WERI-Rb-1 (cell line): ENCODE data around the gene CCZ1.
"Not testable (repeated sequence)": the region's sequence is repeated elsewhere in the genome, so short reads cannot be mapped to it uniquely, and the experiment has no call there.

Experiments
- DNase-seq: peaks from one replicate; pipeline ENCODE4 v3.0.0-alpha.2; 2020
- H3K27ac ChIP-seq: fragments of 250-450 bp; sonication (Bioruptor Pico); 2 replicates; pipeline ENCODE4 v1.5.1; 2020; ENCODE audit warnings: mild to moderate bottlenecking, moderate library complexity
- H3K27me3 ChIP-seq: fragments of 250-450 bp; sonication (Bioruptor Pico); 2 replicates; pipeline ENCODE4 v1.5.1; 2021; ENCODE audit warnings: mild to moderate bottlenecking, low read depth, moderate library complexity; ENCODE audit not compliant: insufficient read depth, severe bottlenecking
- H3K36me3 ChIP-seq: fragments of 250-450 bp; sonication (Bioruptor Pico); 2 replicates; pipeline ENCODE4 v1.5.1; 2020; ENCODE audit warnings: mild to moderate bottlenecking, moderate library complexity
- H3K4me3 ChIP-seq: 2 replicates; pipeline ENCODE4 v1.5.1; 2011; ENCODE audit warnings: low read depth, mild to moderate bottlenecking, control low read depth, low read length
- H3K9me3 ChIP-seq: fragments of 250-450 bp; sonication (Bioruptor Pico); 2 replicates; pipeline ENCODE4 v1.5.1; 2021; ENCODE audit warnings: mild to moderate bottlenecking, moderate library complexity; ENCODE audit not compliant: severe bottlenecking
- CTCF ChIP-seq: IDR thresholded peaks from 2 replicates; pipeline ENCODE4 v1.5.1; 2011; ENCODE audit warnings: low read depth, mild to moderate bottlenecking, control low read depth, inconsistent platforms, low read length

Gene CCZ1

DNA sequence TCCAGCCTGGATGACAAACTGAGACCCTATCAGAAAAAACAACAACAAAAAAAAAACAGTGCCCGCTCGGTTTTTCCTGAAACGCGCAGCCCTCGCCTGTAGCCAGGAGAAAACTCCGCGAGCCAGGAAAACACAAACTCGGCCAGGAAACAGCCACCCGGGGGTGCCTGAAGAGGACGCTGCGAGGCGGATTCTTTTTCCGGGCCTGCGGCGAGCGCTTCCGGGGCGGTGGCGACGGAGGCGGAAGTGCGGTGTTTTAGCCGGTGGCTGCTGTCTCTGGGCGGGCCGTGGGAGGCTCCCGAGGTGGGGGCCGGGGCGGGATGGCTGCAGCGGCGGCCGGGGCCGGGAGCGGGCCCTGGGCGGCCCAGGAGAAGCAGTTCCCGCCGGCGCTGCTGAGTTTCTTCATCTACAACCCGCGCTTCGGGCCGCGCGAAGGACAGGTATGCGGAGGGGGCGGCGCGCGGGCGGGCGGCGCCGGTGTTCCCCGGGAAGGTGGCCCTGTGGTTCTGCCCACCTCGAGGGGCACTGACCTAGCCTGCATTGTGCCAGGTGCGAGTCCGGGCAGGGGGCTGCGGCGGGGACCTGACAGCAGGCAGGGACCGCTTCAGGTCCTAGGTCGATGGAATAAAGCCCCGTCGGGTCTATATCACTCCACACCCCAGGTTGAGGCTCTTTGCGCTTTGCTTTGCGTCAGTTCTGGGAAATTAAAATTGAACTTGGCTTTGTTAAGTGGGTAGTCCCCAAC lies at the start of gene CCZ1:
Gene CCZ1 (plus strand): TSS at position 254 of the 745 bp plus-strand sequence. CDS start 67 bp downstream, at position 321.
- peak within 1 kb of the TSS; percentile 40 for H3K4me3 ChIP-seq
- not testable (repeated sequence) for H3K36me3 ChIP-seq, H3K9me3 ChIP-seq, H3K27ac ChIP-seq, H3K27me3 ChIP-seq
- peak; percentile 70 for DNase-seq

- Histone ChIP-seq H3K27ac (no peak overlapping the region), H3K27me3 (no peaks in the 10 kb centered on the region), H3K9me3 (no peaks in the 10 kb centered on the region), H3K36me3 (no peaks in the 10 kb centered on the region), H3K4me3 (no peak overlapping the region)
- no peak for DNase-seq
- no peak for TF ChIP-seq CTCF
Observed at GRCh38 chr7:5850944-5851343, 47.6 kb upstream of the CCZ1 start.

- H3K27me3 ChIP-seq = no peaks in the 10 kb centered on the region
- H3K9me3 ChIP-seq = no peaks in the 10 kb centered on the region
- TF ChIP-seq CTCF = no peak
- H3K27ac ChIP-seq = no peak overlapping the region
- DNase-seq = no peak
- no peaks in the 10 kb centered on the region for H3K36me3 ChIP-seq
- no peak overlapping the region for H3K4me3 ChIP-seq
Observed at GRCh38 chr7:5854738-5855137, 43.8 kb upstream of the CCZ1 start.

- not testable (repeated sequence) for H3K9me3 ChIP-seq, H3K27ac ChIP-seq, DNase-seq, H3K36me3 ChIP-seq, H3K27me3 ChIP-seq, H3K4me3 ChIP-seq
Observed at GRCh38 chr7:5857041-5857575, 41.4 kb upstream of the CCZ1 start.

- H3K27ac ChIP-seq, H3K27me3 ChIP-seq, DNase-seq, H3K9me3 ChIP-seq, H3K36me3 ChIP-seq, H3K4me3 ChIP-seq: not testable (repeated sequence)
Observed at GRCh38 chr7:5858494-5858893, 40.0 kb upstream of the CCZ1 start.

GRCh38 chr7:5861281-5861680 lies 37.3 kb upstream of the CCZ1 start:
- H3K27me3 ChIP-seq, H3K36me3 ChIP-seq, H3K4me3 ChIP-seq, H3K9me3 ChIP-seq, DNase-seq, H3K27ac ChIP-seq: not testable (repeated sequence)

DNA sequence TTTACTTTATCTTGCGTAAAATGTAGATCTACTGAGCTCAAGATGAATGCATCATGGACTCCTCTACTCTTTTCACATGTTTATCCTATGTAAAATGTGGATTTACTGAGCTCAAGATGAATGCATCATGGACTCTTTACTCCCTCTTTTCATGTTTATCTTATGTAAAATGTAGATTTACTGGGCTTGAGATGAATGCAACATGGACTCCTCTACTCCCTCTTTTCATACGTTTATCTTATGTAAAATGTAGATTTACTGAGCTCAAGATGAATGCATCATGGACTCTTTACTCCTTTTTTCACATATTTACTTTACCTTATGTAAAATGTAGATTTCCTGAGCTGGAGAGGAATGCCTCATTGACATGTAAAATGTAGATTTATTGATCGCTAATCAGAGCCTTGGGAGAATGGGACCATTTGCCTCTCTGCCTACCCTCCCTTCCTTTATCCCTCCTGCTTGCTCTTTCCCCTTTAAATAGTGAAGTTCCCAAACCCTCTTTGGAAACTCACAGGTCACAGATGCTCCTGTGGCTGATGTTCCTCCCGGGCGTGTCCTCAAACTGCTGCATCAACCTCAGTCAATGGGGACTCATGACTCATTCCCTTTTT lies 35.7 kb upstream of the CCZ1 start:
- H3K4me3 ChIP-seq, H3K27ac ChIP-seq, H3K9me3 ChIP-seq, H3K36me3 ChIP-seq, DNase-seq, H3K27me3 ChIP-seq: not testable (repeated sequence)

- H3K4me3 ChIP-seq, H3K36me3 ChIP-seq, DNase-seq, H3K27ac ChIP-seq, H3K27me3 ChIP-seq, H3K9me3 ChIP-seq: not testable (repeated sequence)
Observed at GRCh38 chr7:5865279-5865931, 33.1 kb upstream of the CCZ1 start.
